IPS-20b (cell line): Measurements from ENCODE around the gene SLC17A5.
"Not testable (repeated sequence)": the region's sequence is repeated elsewhere in the genome, so short reads cannot be mapped to it uniquely, and the experiment has no call there.

Source experiments
- H3K27ac ChIP-seq: one replicate; pipeline ENCODE4 v1.5.1; 2013; ENCODE audit warnings: low read length
- H3K27me3 ChIP-seq: 2 replicates; pipeline ENCODE4 v1.6.1; 2013; ENCODE audit warnings: mild to moderate bottlenecking, low read length, inconsistent platforms; ENCODE audit not compliant: insufficient read depth
- H3K36me3 ChIP-seq: 2 replicates; pipeline ENCODE4 v1.6.1; 2013; ENCODE audit warnings: low read depth, mild to moderate bottlenecking, inconsistent platforms, low read length, moderate library complexity; ENCODE audit not compliant: insufficient read depth
- H3K4me1 ChIP-seq: 2 replicates; pipeline ENCODE4 v1.6.1; 2013; ENCODE audit warnings: mild to moderate bottlenecking, control low read depth, inconsistent platforms, low read length, moderate library complexity; ENCODE audit not compliant: insufficient read depth
- H3K4me3 ChIP-seq: 2 replicates; pipeline ENCODE4 v1.5.1; 2013; ENCODE audit warnings: mild to moderate bottlenecking, low read length, inconsistent platforms
- H3K9ac ChIP-seq: 2 replicates; pipeline ENCODE4 v1.6.1; 2013; ENCODE audit warnings: low read depth, mild to moderate bottlenecking, inconsistent platforms, low read length, moderate library complexity
- H3K9me3 ChIP-seq: 2 replicates; pipeline ENCODE4 v1.6.1; 2013; ENCODE audit warnings: mild to moderate bottlenecking, low read depth, low read length, inconsistent platforms; ENCODE audit not compliant: insufficient read depth

SLC17A5 gene

GRCh38 chr6:73637404-73637803 is 16.4 kb downstream of the SLC17A5 start:
- H3K9ac ChIP-seq, result no peak overlapping the region
- H3K4me3 ChIP-seq, result no peak overlapping the region
- H3K27ac ChIP-seq, result no peak overlapping the region
- no peaks in the 10 kb centered on the region for H3K4me1 ChIP-seq
- H3K9me3 ChIP-seq, result no peaks in the 10 kb centered on the region
- peaks cover 29% of the 10 kb centered on the region for H3K36me3 ChIP-seq
- H3K27me3 ChIP-seq, result no peaks in the 10 kb centered on the region

GRCh38 chr6:73636048-73636447 is 17.7 kb downstream of the SLC17A5 start:
- no peaks in the 10 kb centered on the region for H3K4me1 ChIP-seq
- H3K36me3 ChIP-seq, result peaks cover 29% of the 10 kb centered on the region
- no peak overlapping the region for H3K27ac ChIP-seq
- no peak overlapping the region for H3K9ac ChIP-seq
- no peak overlapping the region for H3K4me3 ChIP-seq
- no peaks in the 10 kb centered on the region for H3K27me3 ChIP-seq
- no peaks in the 10 kb centered on the region for H3K9me3 ChIP-seq

- no peaks in the 10 kb centered on the region for H3K4me1 ChIP-seq
- H3K27ac ChIP-seq, result no peak overlapping the region
- no peak overlapping the region for H3K9ac ChIP-seq
- H3K9me3 ChIP-seq, result no peaks in the 10 kb centered on the region
- H3K27me3 ChIP-seq, result no peaks in the 10 kb centered on the region
- H3K4me3 ChIP-seq, result no peak overlapping the region
- H3K36me3 ChIP-seq, result peaks cover 18% of the 10 kb centered on the region; the same call in 1 of the 2 replicates
These were observed 21.4 kb downstream of the SLC17A5 start for GRCh38 chr6:73632346-73632745.

- no peaks in the 10 kb centered on the region for H3K4me1 ChIP-seq
- H3K36me3 ChIP-seq, result peaks cover 18% of the 10 kb centered on the region; the same call in 1 of the 2 replicates
- no peak overlapping the region for H3K9ac ChIP-seq
- H3K27ac ChIP-seq, result no peak overlapping the region
- H3K4me3 ChIP-seq, result no peak overlapping the region
- no peaks in the 10 kb centered on the region for H3K9me3 ChIP-seq
- H3K27me3 ChIP-seq, result no peaks in the 10 kb centered on the region
These were observed 21.9 kb downstream of the SLC17A5 start for GRCh38 chr6:73631849-73632248.

- H3K9ac ChIP-seq, result no peak overlapping the region
- no peaks in the 10 kb centered on the region for H3K27me3 ChIP-seq
- peaks cover 11% of the 10 kb centered on the region; the same call in 1 of the 2 replicates for H3K36me3 ChIP-seq
- H3K4me3 ChIP-seq, result no peak overlapping the region
- no peaks in the 10 kb centered on the region for H3K9me3 ChIP-seq
- H3K27ac ChIP-seq, result no peak overlapping the region
- H3K4me1 ChIP-seq, result no peaks in the 10 kb centered on the region
These were observed 23.4 kb downstream of the SLC17A5 start for GRCh38 chr6:73630401-73630800.

GRCh38 chr6:73624896-73625295 is 28.9 kb downstream of the SLC17A5 start:
- Histone ChIP-seq H3K27me3 (no peaks in the 10 kb centered on the region), H3K4me1 (no peaks in the 10 kb centered on the region), H3K27ac (no peak overlapping the region), H3K9me3 (no peaks in the 10 kb centered on the region), H3K4me3 (no peak overlapping the region), H3K36me3 (no peaks in the 10 kb centered on the region), H3K9ac (no peak overlapping the region)

GRCh38 chr6:73623480-73623879 is 30.3 kb downstream of the SLC17A5 start:
- H3K9me3 ChIP-seq, H3K4me1 ChIP-seq, H3K4me3 ChIP-seq, H3K36me3 ChIP-seq, H3K27ac ChIP-seq, H3K27me3 ChIP-seq, H3K9ac ChIP-seq: not testable (repeated sequence)

- H3K9ac ChIP-seq, H3K27me3 ChIP-seq, H3K9me3 ChIP-seq, H3K4me1 ChIP-seq, H3K36me3 ChIP-seq, H3K4me3 ChIP-seq, H3K27ac ChIP-seq: not testable (repeated sequence)
These were observed 35.7 kb downstream of the SLC17A5 start for GRCh38 chr6:73618082-73618481.

- no peaks in the 10 kb centered on the region for H3K9me3 ChIP-seq
- no peak overlapping the region for H3K4me3 ChIP-seq
- H3K27me3 ChIP-seq, result no peaks in the 10 kb centered on the region
- no peaks in the 10 kb centered on the region for H3K4me1 ChIP-seq
- H3K27ac ChIP-seq, result no peak overlapping the region
- peaks cover 9% of the 10 kb centered on the region; the same call in 1 of the 2 replicates for H3K36me3 ChIP-seq
- no peak overlapping the region for H3K9ac ChIP-seq
These were observed 39.0 kb downstream of the SLC17A5 start for GRCh38 chr6:73614802-73615201.

- H3K4me3 ChIP-seq, result no peak overlapping the region
- no peaks in the 10 kb centered on the region for H3K27me3 ChIP-seq
- H3K9me3 ChIP-seq, result no peaks in the 10 kb centered on the region
- peaks cover 16% of the 10 kb centered on the region; the same call in 1 of the 2 replicates for H3K36me3 ChIP-seq
- no peaks in the 10 kb centered on the region for H3K4me1 ChIP-seq
- H3K9ac ChIP-seq, result no peak overlapping the region
- H3K27ac ChIP-seq, result no peak overlapping the region
These were observed 39.8 kb downstream of the SLC17A5 start for GRCh38 chr6:73613806-73614536.

- H3K4me1 ChIP-seq, result no peaks in the 10 kb centered on the region
- H3K27ac ChIP-seq, result no peak overlapping the region
- no peaks in the 10 kb centered on the region for H3K27me3 ChIP-seq
- H3K9ac ChIP-seq, result no peak overlapping the region
- H3K4me3 ChIP-seq, result no peak overlapping the region
- no peaks in the 10 kb centered on the region for H3K9me3 ChIP-seq
- peaks cover 23% of the 10 kb centered on the region; the same call in 1 of the 2 replicates for H3K36me3 ChIP-seq
These were observed 41.2 kb downstream of the SLC17A5 start for GRCh38 chr6:73612611-73613010.

GRCh38 chr6:73610444-73611275 is 43.1 kb downstream of the SLC17A5 start:
- no peak overlapping the region for H3K9ac ChIP-seq
- H3K36me3 ChIP-seq, result peaks cover 23% of the 10 kb centered on the region; the same call in 1 of the 2 replicates
- no peaks in the 10 kb centered on the region for H3K4me1 ChIP-seq
- no peaks in the 10 kb centered on the region for H3K27me3 ChIP-seq
- H3K4me3 ChIP-seq, result no peak overlapping the region
- H3K27ac ChIP-seq, result no peak overlapping the region
- no peaks in the 10 kb centered on the region for H3K9me3 ChIP-seq
